Gastrocnemius medialis (tissue), 4 donors: ENCODE measurements around the gene TOB2. TPM values are rescaled to one million over a fixed set of nuclear protein-coding genes. Genes with fewer than 3 reads are reported as not detected.

Source experiments
- ATAC-seq, 2 donors: fragments of 150-250 bp; one replicate each; pipeline ENCODE4 v1.9.1; 2016
- DNase-seq, 2 donors: peaks; one replicate each; pipeline ENCODE4 v3.0.0-alpha.2; 2019
- H3K27ac ChIP-seq, 4 donors: fragments of 200-600 bp; sonication (generic); 1 replicate in 1 of 4; 2 replicates in 3 of 4; pipeline ENCODE4 v1.5.1; 2016 to 2018; ENCODE audit warnings: mild to moderate bottlenecking in 2 of 4, moderate library complexity in 1 of 4
- H3K27me3 ChIP-seq, 3 donors: fragments of 200-600 bp; sonication (generic) in 2 of 3; 1 replicate in 1 of 3; 2 replicates in 2 of 3; pipeline versions ENCODE4 v1.5.1 to v1.6.0; 2016 to 2019; ENCODE audit warnings: mild to moderate bottlenecking in 1 of 3, moderate library complexity in 1 of 3
- H3K36me3 ChIP-seq, 2 donors: fragments of 200-600 bp; sonication (generic) in 1 of 2; one replicate each; pipeline ENCODE4 v1.5.1; 2017 to 2018
- H3K4me1 ChIP-seq, 2 donors: fragments of 200-600 bp; sonication (generic) in 1 of 2; one replicate each; pipeline ENCODE4 v1.5.1; 2016 to 2017; ENCODE audit warnings: mild to moderate bottlenecking in 2 of 2
- H3K4me3 ChIP-seq, 4 donors: fragments of 200-600 bp; sonication (generic) in 3 of 4; 1 replicate in 1 of 4; 2 replicates in 3 of 4; pipeline ENCODE4 v1.5.1; 2016 to 2019; ENCODE audit warnings: mild to moderate bottlenecking in 2 of 4
- H3K9me3 ChIP-seq, 3 donors: fragments of 200-600 bp; sonication (generic) in 2 of 3; 1 replicate in 1 of 3; 2 replicates in 2 of 3; pipeline ENCODE4 v1.5.1; 2016 to 2019
- POLR2A ChIP-seq, 2 donors: fragments of 450-650 bp; IDR thresholded peaks; one replicate each; pipeline ENCODE4 v1.6.1; 2017; ENCODE audit warnings: antibody characterized with exemption in 2 of 2, mild to moderate bottlenecking in 2 of 2, moderate library complexity in 2 of 2
- in situ Hi-C, 4 donors: fragments of 200-750 bp; cut with MboI; loops; one replicate each; pipeline versions ENCODE4 v1.15.0 to v1.8.0; 2017; ENCODE audit warnings: low sequenced_read_pairs in 4 of 4
- intact Hi-C: fragments of 100-400 bp; cut with DNase I; formaldehyde crosslinking; loops from one replicate; pipeline ENCODE4 v1.15.1; 2023; ENCODE audit warnings: low total_unique reads
- total RNA-seq, 4 donors: library from RNA; depleted of rRNA; stranded (reverse); fragments of >200 nt; gene quantifications; one replicate each; pipeline versions ENCODE4 v1.1.0 to v1.2.3, GENCODE V29; 2016
- TF ChIP-seq, protein P1 (sequence below), 5 experiments: fragments of 450-650 bp in 3 of 5; fragments of 200-600 bp in 2 of 5; sonication (generic) in 2 of 5; IDR thresholded peaks in 4 of 5; conservative IDR thresholded peaks in 1 of 5; 1 replicate in 4 of 5; 2 replicates in 1 of 5; pipeline ENCODE4 v1.5.1; 2016 to 2019; ENCODE audit warnings: antibody characterized with exemption in 5 of 5, mild to moderate bottlenecking in 3 of 5, moderate library complexity in 3 of 5

The TOB2 gene
- total RNA-seq, 4 donors from 2014 or later, result 48.1 to 93.6 (median 65.7) TPM

DNA sequence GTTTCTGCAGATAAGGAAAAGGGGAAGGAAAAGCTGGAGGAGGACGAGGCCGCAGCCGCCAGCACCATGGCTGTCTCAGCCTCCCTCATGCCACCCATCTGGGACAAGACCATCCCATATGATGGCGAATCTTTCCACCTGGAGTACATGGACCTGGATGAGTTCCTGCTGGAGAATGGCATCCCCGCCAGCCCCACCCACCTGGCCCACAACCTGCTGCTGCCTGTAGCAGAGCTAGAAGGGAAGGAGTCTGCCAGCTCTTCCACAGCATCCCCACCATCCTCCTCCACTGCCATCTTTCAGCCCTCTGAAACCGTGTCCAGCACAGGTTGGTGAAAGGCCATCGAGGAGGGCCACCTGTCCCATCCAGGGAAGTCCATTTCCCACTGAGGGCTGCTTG, 59.3 kb downstream of the TOB2 start:
- DNase-seq (no peak), ATAC-seq (no peak)
- no peaks in the 10 kb centered on the region for H3K9me3 ChIP-seq
- H3K27ac ChIP-seq, result peak overlapping the region in 1 of 4 donors; percentile 24
- in situ Hi-C loops, result no loop called here
- no peaks in the 10 kb centered on the region for H3K27me3 ChIP-seq
- intact Hi-C loops, result no loop called here
- H3K4me1 ChIP-seq, result peaks cover 15% of the 10 kb centered on the region in 2 donors
- H3K36me3 ChIP-seq, result peaks cover 3 to 46% of the 10 kb centered on the region in 2 donors
- TF ChIP-seq POLR2A (IDR thresholded peaks at IDR 0.05), result no peak
- TF ChIP-seq, protein P1, sequence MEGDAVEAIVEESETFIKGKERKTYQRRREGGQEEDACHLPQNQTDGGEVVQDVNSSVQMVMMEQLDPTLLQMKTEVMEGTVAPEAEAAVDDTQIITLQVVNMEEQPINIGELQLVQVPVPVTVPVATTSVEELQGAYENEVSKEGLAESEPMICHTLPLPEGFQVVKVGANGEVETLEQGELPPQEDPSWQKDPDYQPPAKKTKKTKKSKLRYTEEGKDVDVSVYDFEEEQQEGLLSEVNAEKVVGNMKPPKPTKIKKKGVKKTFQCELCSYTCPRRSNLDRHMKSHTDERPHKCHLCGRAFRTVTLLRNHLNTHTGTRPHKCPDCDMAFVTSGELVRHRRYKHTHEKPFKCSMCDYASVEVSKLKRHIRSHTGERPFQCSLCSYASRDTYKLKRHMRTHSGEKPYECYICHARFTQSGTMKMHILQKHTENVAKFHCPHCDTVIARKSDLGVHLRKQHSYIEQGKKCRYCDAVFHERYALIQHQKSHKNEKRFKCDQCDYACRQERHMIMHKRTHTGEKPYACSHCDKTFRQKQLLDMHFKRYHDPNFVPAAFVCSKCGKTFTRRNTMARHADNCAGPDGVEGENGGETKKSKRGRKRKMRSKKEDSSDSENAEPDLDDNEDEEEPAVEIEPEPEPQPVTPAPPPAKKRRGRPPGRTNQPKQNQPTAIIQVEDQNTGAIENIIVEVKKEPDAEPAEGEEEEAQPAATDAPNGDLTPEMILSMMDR (IDR thresholded peaks at IDR 0.05 in 4 of 5, conservative IDR thresholded peaks at IDR 0.05 in 1 of 5), result no peak
- H3K4me3 ChIP-seq, result no peak overlapping the region

GRCh38 chr22:41384128-41384527, 62.5 kb downstream of the TOB2 start:
- Histone ChIP-seq H3K27ac (peak overlapping the region; percentile 96 to 100 (median 100)), H3K4me1 (peaks cover 23 to 25% of the 10 kb centered on the region in 2 donors)
- no peak for DNase-seq

More at GRCh38 chr22:41384128-41384527, 62.5 kb downstream of the TOB2 start:
- Histone ChIP-seq H3K9me3 (no peaks in the 10 kb centered on the region), H3K27me3 (no peaks in the 10 kb centered on the region), H3K4me3 (no peak overlapping the region), H3K36me3 (peaks cover 0 to 20% of the 10 kb centered on the region in 2 donors)
- in situ Hi-C loops (no loop called here), intact Hi-C loops (loop anchor here (5.0 kb wide), 1 partner anchor 1867 kb away; no protein-coding TSS in a partner anchor)
- ATAC-seq, result no peak
- TF ChIP-seq, protein P1 (IDR thresholded peaks at IDR 0.05 in 4 of 5, conservative IDR thresholded peaks at IDR 0.05 in 1 of 5), result no peak
- TF ChIP-seq POLR2A (IDR thresholded peaks at IDR 0.05), result no peak

Other genes starting within 250 kb of the TOB2 start
- 10 to 100 TPM in 3 of 4 donors, 1 to 10 TPM in 1; 4.8 to 14.4 (median 12.4) TPM for gene L3MBTL2, start 241.5 kb downstream of the TOB2 start, total RNA-seq
- 1 to 10 TPM in 1 of 4 donors, under 1 TPM in 1, not detected in 2; 0.73 to 1.3 TPM for gene CHADL, start 205.9 kb downstream of the TOB2 start, total RNA-seq
- gene RANGAP1, start 160.6 kb downstream of the TOB2 start, total RNA-seq, result 10 to 100 TPM; 31.4 to 75.2 (median 52.1) TPM
- 10 to 100 TPM; 17.0 to 22.6 (median 20.5) TPM for gene ZC3H7B, start 145.3 kb downstream of the TOB2 start, total RNA-seq
- 10 to 100 TPM; 15.6 to 39.8 (median 19.5) TPM for gene TEF, start 64.9 kb downstream of the TOB2 start, total RNA-seq
- 10 to 100 TPM; 33.8 to 43.5 (median 38.9) TPM for gene PHF5A, start 21.9 kb upstream of the TOB2 start, total RNA-seq
- gene ACO2, start 22.3 kb upstream of the TOB2 start, total RNA-seq, result 100 to 1,000 TPM; 361 to 763 (median 473) TPM
- 10 to 100 TPM in 1 of 4 donors, 1 to 10 TPM in 3; 5.7 to 11.0 (median 6.9) TPM for gene POLR3H, start 97.7 kb upstream of the TOB2 start, total RNA-seq
- gene CSDC2, start 114.2 kb upstream of the TOB2 start, total RNA-seq, result 1 to 10 TPM in 1 of 4 donors, under 1 TPM in 3; 0.41 to 3.9 (median 0.89) TPM
- 10 to 100 TPM; 11.6 to 23.3 (median 16.5) TPM for gene PMM1, start 143.0 kb upstream of the TOB2 start, total RNA-seq
- 10 to 100 TPM; 11.0 to 23.7 (median 20.5) TPM for gene DESI1, start 174.2 kb upstream of the TOB2 start, total RNA-seq
- 100 to 1,000 TPM; 220 to 285 (median 278) TPM for gene XRCC6, start 174.5 kb upstream of the TOB2 start, total RNA-seq
- gene SNU13, start 242.1 kb upstream of the TOB2 start, total RNA-seq, result 100 to 1,000 TPM; 177 to 202 (median 185) TPM